Lower lobe of right lung (tissue), 2 donors: Measurements from ENCODE around the gene TRAPPC2L. TPM values are rescaled to one million over a fixed set of nuclear protein-coding genes. Genes with fewer than 3 reads are reported as not detected.
A peak's percentile ranks its signal among the peaks of the same experiment; 100 is the strongest.

Experiments used
- ATAC-seq, 2 donors: fragments of 200-7000 bp; cut with Tn5 transposase; one replicate each; pipeline ENCODE4 v1.9.1; 2020 to 2022; ENCODE audit warnings: mild to moderate bottlenecking in 2 of 2, moderate library complexity in 2 of 2
- DNase-seq: peaks from one replicate; pipeline ENCODE4 v3.0.0-alpha.2; 2020
- H3K27ac ChIP-seq: fragments of 200-600 bp; one replicate; pipeline ENCODE4 v1.8.0; 2022
- H3K27me3 ChIP-seq: fragments of 200-600 bp; one replicate; pipeline ENCODE4 v1.8.0; 2022; ENCODE audit warnings: low read depth
- H3K36me3 ChIP-seq: fragments of 200-600 bp; one replicate; pipeline ENCODE4 v1.8.0; 2022; ENCODE audit warnings: mild to moderate bottlenecking
- H3K4me1 ChIP-seq: fragments of 200-600 bp; one replicate; pipeline ENCODE4 v1.8.0; 2022
- H3K4me3 ChIP-seq: fragments of 200-600 bp; one replicate; pipeline ENCODE4 v1.8.0; 2022; ENCODE audit warnings: mild to moderate bottlenecking
- H3K9me3 ChIP-seq: fragments of 200-600 bp; one replicate; pipeline ENCODE4 v1.8.0; 2022
- intact Hi-C: fragments of 100-400 bp; cut with DNase I; formaldehyde crosslinking; loops from one replicate; pipeline ENCODE4 v1.11.0; 2022
- total RNA-seq: library from RNA; stranded (reverse); fragmentation: NEBNext Ultra II Directional; extraction: Animal tissue kit (Norgen Biotek cat#: 25700); gene quantifications from one replicate; pipeline ENCODE4 v1.2.1, GENCODE V29; 2021
- TF ChIP-seq, protein P1 (sequence below): fragments of 200-600 bp; IDR thresholded peaks from one replicate; pipeline ENCODE4 v1.8.0; 2022; ENCODE audit warnings: antibody characterized with exemption, mild to moderate bottlenecking
- donor health status: DM: no; HTN: yes; CAD: no; lungs with severe emphysema.

Gene TRAPPC2L
- total RNA-seq, 1 donor from 2014 or later, result 51.4 TPM

DNA sequence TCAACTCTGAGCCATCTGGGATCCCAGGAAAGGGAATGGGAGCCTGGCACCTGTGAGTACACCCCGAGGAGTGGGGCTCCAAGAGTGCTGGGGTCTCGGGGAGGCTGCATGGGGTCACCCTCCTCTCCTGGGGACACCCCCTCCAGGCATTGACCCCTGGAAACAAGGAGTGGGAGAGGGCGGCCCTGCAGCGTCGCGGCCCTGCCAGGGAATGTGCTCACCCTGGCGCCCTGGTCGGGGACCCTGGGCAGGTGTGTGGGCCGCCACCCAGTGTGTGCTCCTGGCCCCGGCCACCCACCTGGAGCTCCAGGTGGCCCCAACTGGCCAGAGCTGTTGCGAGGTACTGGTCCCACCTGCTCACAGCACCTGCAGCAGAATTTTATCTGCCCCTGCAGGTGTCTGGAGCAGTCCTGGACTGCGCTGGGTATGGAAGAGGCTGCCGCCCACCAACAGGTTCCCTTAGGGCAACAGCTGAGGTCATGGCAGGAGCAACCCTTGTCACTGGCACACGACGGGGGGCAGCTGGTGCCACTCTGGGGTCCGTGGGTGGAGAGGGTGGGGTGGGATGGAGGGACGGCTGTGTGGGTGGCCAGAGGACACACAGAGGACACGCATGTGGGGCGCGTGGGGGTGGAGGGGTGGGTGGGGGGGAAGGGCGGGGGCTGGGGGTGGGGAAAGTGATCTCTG is 14.9 kb downstream of the TRAPPC2L start:
- H3K27ac ChIP-seq, result no peak overlapping the region
- ATAC-seq, result no peak
- intact Hi-C loops, result no loop called here
- H3K4me1 ChIP-seq, result no peaks in the 10 kb centered on the region
- no peaks in the 10 kb centered on the region for H3K9me3 ChIP-seq
- H3K4me3 ChIP-seq, result no peak overlapping the region
- no peak for DNase-seq
- TF ChIP-seq, protein P1, sequence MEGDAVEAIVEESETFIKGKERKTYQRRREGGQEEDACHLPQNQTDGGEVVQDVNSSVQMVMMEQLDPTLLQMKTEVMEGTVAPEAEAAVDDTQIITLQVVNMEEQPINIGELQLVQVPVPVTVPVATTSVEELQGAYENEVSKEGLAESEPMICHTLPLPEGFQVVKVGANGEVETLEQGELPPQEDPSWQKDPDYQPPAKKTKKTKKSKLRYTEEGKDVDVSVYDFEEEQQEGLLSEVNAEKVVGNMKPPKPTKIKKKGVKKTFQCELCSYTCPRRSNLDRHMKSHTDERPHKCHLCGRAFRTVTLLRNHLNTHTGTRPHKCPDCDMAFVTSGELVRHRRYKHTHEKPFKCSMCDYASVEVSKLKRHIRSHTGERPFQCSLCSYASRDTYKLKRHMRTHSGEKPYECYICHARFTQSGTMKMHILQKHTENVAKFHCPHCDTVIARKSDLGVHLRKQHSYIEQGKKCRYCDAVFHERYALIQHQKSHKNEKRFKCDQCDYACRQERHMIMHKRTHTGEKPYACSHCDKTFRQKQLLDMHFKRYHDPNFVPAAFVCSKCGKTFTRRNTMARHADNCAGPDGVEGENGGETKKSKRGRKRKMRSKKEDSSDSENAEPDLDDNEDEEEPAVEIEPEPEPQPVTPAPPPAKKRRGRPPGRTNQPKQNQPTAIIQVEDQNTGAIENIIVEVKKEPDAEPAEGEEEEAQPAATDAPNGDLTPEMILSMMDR, result no peak
- H3K27me3 ChIP-seq, result peaks cover 38% of the 10 kb centered on the region
- H3K36me3 ChIP-seq, result peaks cover 3% of the 10 kb centered on the region

DNA sequence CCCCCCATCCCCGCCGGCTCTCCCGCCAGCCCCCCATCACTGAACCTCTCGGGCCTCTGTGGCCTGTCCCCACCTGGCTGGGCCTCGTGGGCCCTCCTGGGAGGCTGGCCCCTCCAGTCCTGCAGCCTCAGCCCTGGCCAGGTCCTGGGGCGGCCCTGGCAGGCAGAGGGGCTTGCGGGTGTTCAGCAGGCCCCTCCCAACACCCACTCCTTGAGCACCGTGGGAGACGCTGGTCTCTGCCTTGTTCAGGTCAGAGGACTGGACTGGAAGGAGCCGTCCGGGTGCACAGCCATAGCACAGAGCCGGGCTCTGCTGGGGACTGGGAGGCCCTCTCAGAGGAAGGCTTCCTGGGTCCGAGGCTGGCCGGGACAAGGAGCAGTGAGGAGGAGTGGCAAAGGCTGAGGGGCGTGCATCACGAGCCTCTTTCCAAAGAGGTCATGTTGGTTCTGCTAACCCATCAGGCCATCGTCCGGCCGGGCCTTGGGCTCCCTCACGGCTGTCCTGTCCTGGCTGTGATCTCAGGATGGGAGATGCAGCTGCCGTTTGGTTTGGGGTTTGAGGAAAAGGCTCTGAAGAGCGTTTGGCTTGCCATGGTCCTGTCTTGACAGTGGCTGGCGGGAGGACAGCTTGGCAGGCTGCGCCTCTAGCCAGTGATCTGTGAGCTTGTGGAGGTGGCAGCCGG is 15.9 kb downstream of the TRAPPC2L start:
- DNase-seq (no peak), ATAC-seq (peak in 1 of 2 donors; percentile 7)
- Histone ChIP-seq H3K27ac (no peak overlapping the region), H3K4me1 (no peaks in the 10 kb centered on the region), H3K9me3 (no peaks in the 10 kb centered on the region), H3K36me3 (peaks cover 3% of the 10 kb centered on the region), H3K4me3 (no peak overlapping the region), H3K27me3 (peaks cover 34% of the 10 kb centered on the region)
- intact Hi-C loops, result no loop called here
- TF ChIP-seq, protein P1, result no peak

DNA sequence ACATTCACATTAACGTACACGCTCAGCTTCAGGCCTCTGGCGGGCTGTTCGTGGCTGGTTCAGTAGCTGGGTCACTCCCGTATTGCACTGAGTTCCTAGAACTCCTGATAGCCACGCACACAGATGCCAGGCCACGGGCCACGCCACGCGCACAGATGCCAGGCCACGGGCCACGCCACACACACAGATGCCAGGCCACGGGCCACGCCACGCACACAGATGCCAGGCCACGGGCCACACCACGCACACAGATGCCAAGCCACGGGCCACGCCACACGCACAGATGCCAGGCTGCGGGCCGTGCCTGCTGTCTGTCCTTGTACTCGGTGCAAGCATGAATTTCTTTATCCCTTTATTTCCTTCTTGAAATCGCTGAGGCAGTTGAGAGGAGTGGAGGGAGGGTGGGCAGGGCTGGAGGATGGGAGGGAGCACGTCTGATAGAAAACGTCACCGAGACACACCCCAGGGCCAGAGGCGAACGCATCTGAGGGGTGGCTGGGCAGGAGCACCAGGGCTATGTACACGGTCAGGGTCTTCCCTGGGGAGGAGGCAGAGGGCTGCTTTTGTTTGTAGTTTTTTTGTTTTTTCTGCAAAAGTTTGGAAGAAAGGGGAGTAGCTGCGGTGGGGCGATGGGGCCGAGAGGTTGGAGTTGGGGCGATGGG is 18.1 kb downstream of the TRAPPC2L start:
- ATAC-seq (no peak), DNase-seq (no peak)
- H3K27ac ChIP-seq, result no peak overlapping the region
- H3K27me3 ChIP-seq, result peaks cover 18% of the 10 kb centered on the region
- peaks cover 21% of the 10 kb centered on the region for H3K36me3 ChIP-seq
- TF ChIP-seq, protein P1, result no peak
- H3K9me3 ChIP-seq, result no peaks in the 10 kb centered on the region
- intact Hi-C loops, result no loop called here
- no peaks in the 10 kb centered on the region for H3K4me1 ChIP-seq
- no peak overlapping the region for H3K4me3 ChIP-seq

DNA sequence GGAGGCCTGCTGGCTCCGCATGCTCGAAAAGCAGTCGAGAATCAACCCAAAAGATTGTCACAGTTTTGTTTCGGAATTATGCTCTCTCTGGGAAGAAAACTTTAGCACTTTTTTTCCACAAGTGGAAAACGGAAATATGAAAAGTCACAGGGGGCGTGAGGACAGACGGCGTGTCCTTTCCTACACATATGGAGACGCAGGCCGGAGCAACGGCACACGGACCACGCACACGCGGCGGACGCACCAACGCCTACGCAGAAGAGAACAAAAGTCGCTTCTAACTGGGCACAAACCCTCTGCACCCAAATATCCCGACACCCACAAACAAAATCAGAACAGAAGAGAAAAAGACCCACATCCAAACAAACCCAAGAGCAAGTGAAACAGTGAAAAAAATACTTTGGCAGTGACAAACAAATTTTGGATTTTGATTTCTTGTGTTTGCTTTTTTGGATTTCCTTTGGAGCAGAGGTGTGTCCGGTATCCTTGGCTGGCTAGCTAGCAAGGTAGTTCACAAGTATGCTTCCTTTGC is 18.8 kb downstream of the TRAPPC2L start:
- Histone ChIP-seq H3K36me3 (peaks cover 26% of the 10 kb centered on the region), H3K4me1 (no peaks in the 10 kb centered on the region), H3K9me3 (no peaks in the 10 kb centered on the region), H3K27ac (no peak overlapping the region), H3K27me3 (peaks cover 11% of the 10 kb centered on the region), H3K4me3 (no peak overlapping the region)
- intact Hi-C loops, result no loop called here
- TF ChIP-seq, protein P1, result no peak
- no peak for ATAC-seq
- no peak for DNase-seq

DNA sequence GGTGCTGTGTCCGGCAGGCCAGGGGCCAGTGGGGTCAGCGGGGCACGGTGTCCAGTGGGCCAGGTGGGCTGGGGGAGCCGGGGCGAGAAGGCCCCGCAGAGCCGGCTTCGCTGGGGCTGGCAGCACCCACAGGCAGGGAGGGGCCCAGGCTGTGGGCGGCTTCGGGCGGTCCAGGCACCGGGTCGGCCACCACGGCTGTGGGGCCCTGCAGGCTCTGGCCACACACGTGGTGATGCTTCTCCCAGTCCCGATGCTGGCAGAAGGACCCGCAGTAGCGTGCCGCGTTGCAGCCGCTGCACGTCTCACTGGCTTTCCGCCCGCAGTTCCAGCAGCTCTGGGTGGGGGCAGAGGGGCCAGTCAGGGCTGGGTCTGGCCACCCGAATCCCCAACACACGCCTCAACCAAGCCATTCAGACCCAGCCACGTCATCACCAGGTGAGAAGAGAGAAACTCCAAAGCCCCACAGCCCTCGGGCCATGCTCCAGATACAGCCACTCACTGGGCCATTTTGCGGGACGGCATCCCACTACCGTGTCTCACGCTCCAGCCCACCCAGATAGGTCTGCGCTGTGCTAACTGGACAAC is 20.1 kb downstream of the TRAPPC2L start:
- intact Hi-C loops, result no loop called here
- DNase-seq (no peak), ATAC-seq (no peak)

More for the DNA sequence above, 20.1 kb downstream of the TRAPPC2L start:
- Histone ChIP-seq H3K27me3 (no peaks in the 10 kb centered on the region), H3K27ac (no peak overlapping the region), H3K4me3 (no peak overlapping the region), H3K4me1 (no peaks in the 10 kb centered on the region), H3K36me3 (peaks cover 28% of the 10 kb centered on the region), H3K9me3 (no peaks in the 10 kb centered on the region)
- TF ChIP-seq, protein P1, result no peak
